Mesothelial cell of epicardium (in vitro differentiated cells): Measurements from ENCODE around the gene GEMIN5. TPM values are rescaled to one million over a fixed set of nuclear protein-coding genes. Genes with fewer than 3 reads are reported as not detected.

Experiments
- DNase-seq, 2 experiments: peaks; one replicate each; pipeline ENCODE4 v3.0.0; 2021; ENCODE audit warnings: low spot score in 2 of 2; ENCODE audit not compliant: unreplicated experiment in 2 of 2
- H3K27ac Mint-ChIP-seq: 2 replicates; pipeline ENCODE4 v1.8.0; 2021; ENCODE audit warnings: mixed read lengths
- H3K27me3 Mint-ChIP-seq: 2 replicates; pipeline ENCODE4 v1.8.0; 2021; ENCODE audit warnings: low read depth, mixed read lengths
- H3K36me3 Mint-ChIP-seq: 2 replicates; pipeline ENCODE4 v1.8.0; 2021; ENCODE audit warnings: mixed read lengths
- H3K4me1 Mint-ChIP-seq: 2 replicates; pipeline ENCODE4 v1.8.0; 2021; ENCODE audit warnings: mixed read lengths
- H3K4me3 Mint-ChIP-seq: 2 replicates; pipeline ENCODE4 v1.8.0; 2021; ENCODE audit warnings: mild to moderate bottlenecking, moderate library complexity, mixed read lengths
- H3K9me3 Mint-ChIP-seq: 2 replicates; pipeline ENCODE4 v1.8.0; 2021; ENCODE audit warnings: mixed read lengths
- CTCF ChIP-seq: fragments of 200-600 bp; sonication (generic); IDR thresholded peaks from one replicate; pipeline ENCODE4 v1.5.0; 2021; ENCODE audit warnings: antibody characterized with exemption; ENCODE audit not compliant: unreplicated experiment
- total RNA-seq: library from RNA; stranded (reverse); gene quantifications from 3 replicates; pipeline ENCODE4 v1.2.1, GENCODE V29; 2021

Gene GEMIN5
- total RNA-seq, 1 donor from 2014 or later: 21.9 TPM

- H3K36me3 Mint-ChIP-seq: peaks cover 7% of the 10 kb centered on the region
- peak overlapping the region; percentile 85 for H3K4me3 Mint-ChIP-seq
- H3K27ac Mint-ChIP-seq: peak overlapping the region; percentile 97
- DNase-seq: no peak
- H3K27me3 Mint-ChIP-seq: no peaks in the 10 kb centered on the region
- peaks cover 30% of the 10 kb centered on the region for H3K4me1 Mint-ChIP-seq
- no peak for TF ChIP-seq CTCF
- no peaks in the 10 kb centered on the region for H3K9me3 Mint-ChIP-seq
Observed at GRCh38 chr5:154849791-154850201, 88.2 kb downstream of the GEMIN5 start.

GRCh38 chr5:154849264-154849785, 88.7 kb downstream of the GEMIN5 start:
- TF ChIP-seq CTCF: no peak
- peak overlapping the region; percentile 85 for H3K4me3 Mint-ChIP-seq
- peaks cover 33% of the 10 kb centered on the region for H3K4me1 Mint-ChIP-seq
- H3K27me3 Mint-ChIP-seq: no peaks in the 10 kb centered on the region
- peaks cover 7% of the 10 kb centered on the region for H3K36me3 Mint-ChIP-seq
- peak overlapping the region; percentile 97 for H3K27ac Mint-ChIP-seq
- no peak for DNase-seq
- no peaks in the 10 kb centered on the region for H3K9me3 Mint-ChIP-seq

DNA sequence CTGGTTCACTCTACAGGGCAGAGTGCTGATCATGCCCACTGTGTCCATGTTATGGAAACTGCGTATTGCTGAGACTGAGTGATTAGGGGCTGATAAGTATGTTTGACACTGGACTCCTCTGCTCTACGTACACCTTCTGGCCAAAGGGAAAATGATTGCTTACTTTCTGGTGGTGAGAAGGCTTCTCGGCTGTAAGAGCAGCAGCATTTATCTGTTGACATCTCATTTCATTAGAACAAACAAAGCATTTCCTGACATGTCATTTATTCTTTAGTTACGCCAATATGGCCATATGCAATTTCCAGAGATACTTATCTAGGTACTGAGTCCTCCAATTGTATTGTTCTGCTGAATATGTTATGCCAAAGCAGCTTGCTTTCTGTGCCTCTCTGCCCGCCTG, 93.2 kb downstream of the GEMIN5 start:
- no peak for DNase-seq
- peaks cover 7% of the 10 kb centered on the region for H3K36me3 Mint-ChIP-seq
- H3K9me3 Mint-ChIP-seq: no peaks in the 10 kb centered on the region
- H3K27ac Mint-ChIP-seq: no peak overlapping the region
- H3K4me1 Mint-ChIP-seq: peaks cover 21% of the 10 kb centered on the region
- no peak overlapping the region for H3K4me3 Mint-ChIP-seq
- no peaks in the 10 kb centered on the region for H3K27me3 Mint-ChIP-seq
- TF ChIP-seq CTCF: no peak

DNA sequence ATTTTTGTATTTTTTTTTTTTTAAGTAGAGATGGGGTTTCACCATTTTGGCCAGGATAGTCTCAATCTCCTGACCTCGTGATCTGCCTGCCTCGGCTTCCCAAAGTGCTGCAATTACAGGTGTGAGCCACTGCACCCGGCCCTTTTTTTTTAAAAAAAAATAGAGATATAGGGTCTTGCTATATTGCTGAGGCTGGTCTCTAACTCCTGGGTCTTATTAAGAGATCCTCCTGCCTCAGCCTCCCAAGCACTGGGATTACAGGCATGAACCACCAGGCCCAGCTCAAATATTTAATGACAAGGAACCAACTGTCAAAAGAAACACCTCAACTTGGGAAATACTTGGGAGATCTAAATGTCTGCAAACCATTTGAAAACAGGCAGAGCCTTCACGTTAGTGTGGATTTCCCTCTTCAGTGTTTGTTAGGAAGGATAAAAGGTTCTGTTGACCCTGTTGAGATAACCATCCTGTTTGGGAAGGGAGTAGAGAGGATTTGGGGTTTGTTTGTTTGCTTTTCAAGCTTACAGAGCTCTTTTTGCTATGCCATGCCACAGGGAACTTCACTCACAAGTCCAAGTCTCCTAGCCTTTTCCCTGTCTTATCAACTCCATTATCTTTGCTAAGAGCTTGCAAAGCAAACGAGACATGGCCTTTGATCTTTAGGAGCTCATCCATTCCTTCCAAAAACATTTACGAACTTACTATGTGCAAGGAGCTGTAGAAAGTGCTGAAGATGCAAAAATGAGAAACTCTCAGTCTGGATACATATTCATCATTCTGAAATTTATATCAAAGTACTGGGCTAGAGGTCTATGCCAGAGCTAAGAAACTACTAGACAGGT, 95.1 kb downstream of the GEMIN5 start:
- Mint-ChIP-seq H3K27ac (no peak overlapping the region), H3K27me3 (no peaks in the 10 kb centered on the region), H3K4me3 (no peak overlapping the region), H3K4me1 (peaks cover 13% of the 10 kb centered on the region), H3K9me3 (no peaks in the 10 kb centered on the region), H3K36me3 (peaks cover 12% of the 10 kb centered on the region)
- no peak for DNase-seq
- no peak for TF ChIP-seq CTCF

DNA sequence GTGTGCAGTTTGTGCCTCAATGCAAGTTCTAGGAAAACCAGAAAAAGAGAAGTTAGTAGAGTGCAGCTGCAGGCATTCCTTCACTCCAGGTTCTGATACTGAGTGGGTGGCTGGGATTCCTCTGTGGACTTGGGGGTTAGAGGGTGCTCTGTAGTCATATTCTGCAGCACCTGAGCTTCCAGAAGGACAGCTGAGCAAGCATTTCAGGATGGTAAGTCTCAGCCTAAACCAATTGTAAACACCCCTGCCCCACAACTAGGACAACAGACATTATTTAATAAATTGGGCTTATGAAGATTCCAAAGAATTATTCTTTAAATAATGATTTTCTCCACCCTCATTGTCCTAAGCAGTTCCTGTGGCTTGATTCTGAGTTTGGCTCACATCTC, 96.7 kb downstream of the GEMIN5 start:
- Mint-ChIP-seq H3K36me3 (peaks cover 23% of the 10 kb centered on the region), H3K4me1 (peaks cover 11% of the 10 kb centered on the region), H3K9me3 (no peaks in the 10 kb centered on the region), H3K4me3 (no peak overlapping the region), H3K27me3 (no peaks in the 10 kb centered on the region), H3K27ac (no peak overlapping the region)
- no peak for TF ChIP-seq CTCF
- no peak for DNase-seq
